ENCODE data around the gene ROMO1.
"Not testable (repeated sequence)": the region's sequence is repeated elsewhere in the genome, so short reads cannot be mapped to it uniquely, and the experiment has no call there.

ROMO1 gene

GRCh38 chr20:35713120-35713519, 13.9 kb downstream of the ROMO1 start:
- DNase-seq, result not testable (repeated sequence)

GRCh38 chr20:35714127-35714526, 14.9 kb downstream of the ROMO1 start:
- DNase-seq, result no peak

GRCh38 chr20:35715652-35716051, 16.4 kb downstream of the ROMO1 start:
- no peak for DNase-seq

DNA sequence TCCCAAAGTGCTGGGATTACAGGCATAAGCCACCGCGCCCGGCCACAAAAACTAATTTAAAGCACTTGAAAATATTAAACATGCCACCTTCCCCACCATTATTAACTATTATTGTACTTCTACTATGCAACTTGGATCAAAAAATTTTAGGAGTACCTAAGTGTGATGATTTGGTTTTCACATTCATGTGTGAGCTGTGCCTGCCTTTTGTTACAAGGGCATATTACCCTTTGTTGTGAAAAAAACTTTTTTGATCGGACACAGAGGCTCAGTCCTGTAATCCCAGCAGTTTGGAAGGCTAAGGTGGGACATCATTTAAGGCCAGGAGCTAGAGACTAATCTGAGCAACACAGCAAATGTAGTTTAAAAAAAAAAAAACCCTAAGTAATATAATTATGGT, 17.1 kb downstream of the ROMO1 start:
- DNase-seq, result no peak

GRCh38 chr20:35718321-35718720, 19.1 kb downstream of the ROMO1 start:
- DNase-seq, result not testable (repeated sequence)

GRCh38 chr20:35718972-35719635, 19.9 kb downstream of the ROMO1 start:
- DNase-seq, result no peak

GRCh38 chr20:35719717-35720116, 20.5 kb downstream of the ROMO1 start:
- DNase-seq, result no peak

DNA sequence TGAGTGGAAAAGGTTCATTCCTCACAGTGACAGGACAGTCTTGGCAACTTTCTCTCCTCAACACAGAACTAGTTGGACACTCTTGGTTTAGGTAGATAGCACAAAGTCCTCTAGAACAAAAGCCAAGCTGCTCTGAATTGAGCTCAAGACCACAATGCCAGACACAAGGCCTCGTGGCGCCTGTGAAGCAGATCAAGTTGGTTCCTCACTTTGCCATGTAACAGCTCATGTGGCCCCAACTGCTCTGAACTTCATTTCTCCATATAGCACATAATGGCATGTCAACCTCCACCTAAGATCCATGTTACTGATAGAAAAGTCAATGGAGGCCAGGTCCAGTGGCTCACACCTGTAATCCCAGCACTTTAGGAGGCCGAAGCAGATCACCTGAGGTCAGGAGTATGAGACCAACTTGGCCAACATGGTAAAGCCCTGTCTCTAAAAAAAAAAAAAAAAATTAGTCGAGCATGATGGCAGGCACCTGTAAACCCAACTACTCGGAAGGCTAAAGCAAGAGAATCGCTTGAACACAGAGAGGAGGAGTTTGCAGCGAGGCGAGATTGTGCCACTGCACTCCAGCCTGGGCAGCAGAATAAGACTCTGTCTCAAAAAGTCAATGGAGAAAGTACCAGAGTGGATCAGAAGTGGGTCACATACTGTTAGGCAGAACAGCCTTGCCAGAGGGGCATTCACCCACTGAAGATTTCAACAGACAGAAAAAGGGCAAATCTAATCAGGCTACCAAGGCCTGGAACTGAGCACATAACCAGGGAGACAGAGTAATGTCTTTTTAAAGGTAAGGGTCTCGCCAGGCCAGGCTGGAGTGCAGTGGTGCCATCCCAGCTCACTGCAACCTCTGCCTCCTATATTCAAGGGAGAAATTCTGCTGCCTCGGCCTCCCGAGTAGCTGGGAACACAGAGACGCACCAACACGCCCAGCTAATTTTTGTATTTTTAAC, 21.2 kb downstream of the ROMO1 start:
- no peak for DNase-seq

- no peak for DNase-seq
These were observed 22.0 kb downstream of the ROMO1 start for GRCh38 chr20:35721219-35721618.

DNA sequence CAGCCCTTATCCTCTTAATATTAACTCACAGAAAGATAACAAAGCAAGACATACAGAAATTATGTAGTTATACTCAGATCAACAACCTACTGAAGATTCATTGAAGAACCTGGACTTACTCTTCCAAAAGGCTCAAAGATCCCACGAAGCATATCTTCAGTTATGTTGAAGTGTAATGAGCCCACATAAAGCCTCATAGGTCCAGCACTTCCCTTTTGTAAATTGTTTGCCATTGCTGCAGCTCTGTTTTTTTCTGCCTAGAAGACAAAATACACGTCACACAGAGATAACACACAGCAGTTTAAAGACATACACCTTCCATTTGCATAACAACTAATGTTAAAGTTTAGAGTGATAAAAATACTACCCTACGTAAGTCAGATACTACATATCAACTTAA, 22.4 kb downstream of the ROMO1 start:
- DNase-seq, result no peak

DNA sequence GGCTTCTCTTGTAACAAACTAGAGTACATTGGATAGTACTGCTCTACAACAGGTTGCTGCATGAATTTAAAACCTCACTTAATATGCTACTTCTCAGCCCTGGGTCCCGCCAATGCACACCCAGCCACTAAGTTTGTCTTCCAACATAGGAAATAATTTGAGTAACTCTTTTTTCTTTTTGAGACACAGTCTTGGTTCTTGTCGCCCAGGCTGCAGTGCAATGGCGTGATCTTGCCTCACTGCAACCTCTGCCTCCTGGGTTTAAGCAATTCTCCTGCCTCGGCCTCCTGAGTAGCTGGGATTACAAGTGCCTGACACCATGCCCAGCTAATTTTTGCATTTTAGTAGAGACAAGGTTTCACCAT, 24.1 kb downstream of the ROMO1 start:
- DNase-seq, result not testable (repeated sequence)

DNA sequence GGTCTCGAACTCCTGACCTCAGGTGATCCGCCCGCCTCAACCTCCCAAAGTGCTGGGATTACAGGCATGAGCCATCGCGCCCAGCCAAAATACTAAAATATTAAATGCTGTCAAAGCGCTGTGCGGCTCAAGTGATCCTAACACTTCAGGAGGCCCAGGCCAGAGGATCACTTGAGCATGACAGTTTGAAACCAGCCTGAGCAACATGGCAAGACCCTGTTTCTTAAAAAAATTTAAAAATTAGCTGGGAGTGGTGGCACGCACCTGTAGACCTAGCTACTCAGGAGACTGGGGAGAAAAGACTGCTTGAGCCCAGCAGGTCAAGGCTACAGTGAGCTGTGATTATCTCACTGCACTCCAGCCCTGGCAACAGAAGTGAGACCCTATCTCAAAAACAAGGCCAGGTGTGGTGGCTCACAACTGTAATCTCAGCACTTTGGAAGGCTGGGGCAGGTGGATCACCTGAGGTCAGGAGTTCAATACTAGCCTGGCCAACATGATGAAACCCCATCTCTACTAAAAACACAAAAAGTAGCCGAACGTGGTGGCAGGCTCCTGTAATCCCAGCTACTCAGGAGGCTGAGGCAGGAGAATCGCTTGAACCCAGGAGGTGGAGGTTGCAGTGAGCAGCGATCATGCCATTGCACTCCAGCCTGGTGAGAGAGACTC, 24.6 kb downstream of the ROMO1 start:
- not testable (repeated sequence) for DNase-seq

- no peak for DNase-seq
These were observed 25.4 kb downstream of the ROMO1 start for GRCh38 chr20:35724321-35725230.

DNA sequence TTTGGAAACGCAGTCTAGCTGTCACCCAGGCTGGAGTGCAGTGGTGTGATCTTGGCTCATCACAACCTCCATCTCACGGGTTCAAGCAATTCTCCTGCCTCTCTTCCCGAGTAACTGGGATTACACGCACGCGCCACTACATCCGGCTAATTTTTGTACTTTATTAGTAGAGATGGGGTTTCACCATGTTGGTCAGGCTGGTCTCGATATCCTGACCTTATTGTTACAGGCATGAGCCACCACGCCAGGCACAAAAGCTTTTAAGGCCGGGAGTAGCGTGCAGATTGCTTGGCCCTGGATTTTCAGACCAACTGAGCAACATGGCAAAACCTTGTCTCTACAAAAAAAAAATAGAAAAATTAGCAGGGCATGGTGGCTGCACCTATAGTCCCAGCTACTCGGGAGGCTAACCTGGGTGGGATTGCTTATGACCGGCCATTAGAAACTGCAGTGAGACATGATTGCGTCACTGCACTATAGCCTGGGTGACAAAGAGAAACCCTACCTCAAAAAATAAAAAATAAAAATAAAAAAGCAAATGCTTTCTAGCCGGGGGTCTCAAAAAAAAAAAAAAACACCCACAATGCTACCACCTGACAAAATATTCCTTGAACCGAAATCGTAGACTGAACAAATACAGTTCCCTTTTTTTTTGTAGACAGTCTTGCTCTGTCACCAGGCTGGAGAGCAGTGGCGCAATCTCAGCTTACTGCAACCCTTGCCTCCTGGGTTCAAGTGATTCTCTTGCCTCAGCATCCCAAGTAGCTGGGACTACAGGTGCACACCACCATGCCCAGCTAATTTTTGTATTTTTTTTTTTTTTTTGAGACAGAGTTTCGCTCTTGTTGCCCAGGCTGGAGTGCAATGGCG, 27.9 kb downstream of the ROMO1 start:
- no peak for DNase-seq

DNA sequence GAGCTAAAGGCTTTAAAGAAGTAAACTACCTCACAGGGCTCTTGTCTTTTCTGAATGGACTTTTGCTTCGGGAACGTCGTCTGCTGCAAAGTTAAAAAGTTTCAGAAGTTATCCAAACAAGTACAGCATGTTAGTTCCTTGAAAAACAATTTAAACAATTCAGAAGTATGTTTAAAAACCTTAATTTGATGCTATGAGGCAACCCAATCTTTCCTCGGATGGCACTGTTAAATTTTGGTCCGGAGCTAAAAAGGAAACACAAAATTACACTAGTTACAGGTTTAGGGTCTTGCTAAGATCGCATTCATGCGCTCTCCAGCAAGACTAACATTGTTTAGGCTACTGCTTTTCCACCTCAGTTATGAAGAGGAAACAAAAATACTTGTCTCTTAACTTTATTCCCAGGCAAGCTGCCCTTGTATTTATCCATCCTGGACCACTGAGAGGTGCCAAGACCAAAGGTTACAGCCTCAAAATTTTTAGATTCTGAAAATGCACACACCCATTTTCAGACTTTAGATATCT, 30.1 kb downstream of the ROMO1 start:
- DNase-seq, result no peak

- DNase-seq, result no peak
These were observed 30.8 kb downstream of the ROMO1 start for GRCh38 chr20:35729836-35730582.

GRCh38 chr20:35730583-35731468, 31.6 kb downstream of the ROMO1 start:
- DNase-seq, result no peak

- DNase-seq, result no peak
These were observed 32.2 kb downstream of the ROMO1 start for GRCh38 chr20:35731469-35731788.

GRCh38 chr20:35731862-35732643, 32.8 kb downstream of the ROMO1 start:
- no peak for DNase-seq

All from activated T-cell treated with anti-CD3 and anti-CD28 coated beads for 4 hours (primary cell).